Esophagus squamous epithelium (tissue), 5 donors: ENCODE data around the gene SLAMF9. TPM values are rescaled to one million over a fixed set of nuclear protein-coding genes. Genes with fewer than 3 reads are reported as not detected.

Source experiments
- DNase-seq: peaks from one replicate; lab custom pipeline; 2025; lab: John Stamatoyannopoulos, UW
- H3K27ac ChIP-seq, 4 donors: fragments of 200-600 bp; sonication (generic); one replicate each; pipeline ENCODE4 v1.5.1; 2016 to 2019; ENCODE audit warnings: mild to moderate bottlenecking in 1 of 4
- H3K27me3 ChIP-seq, 4 donors: fragments of 200-600 bp; sonication (generic); 1 replicate in 3 of 4; 2 replicates in 1 of 4; pipeline versions ENCODE4 v1.5.1 to v1.6.0; 2017 to 2021; ENCODE audit warnings: antibody characterized with exemption in 1 of 4
- H3K36me3 ChIP-seq, 3 donors: fragments of 200-600 bp; sonication (generic); one replicate each; pipeline ENCODE4 v1.5.1; 2016 to 2019
- H3K4me1 ChIP-seq, 3 donors: fragments of 200-600 bp; sonication (generic); one replicate each; pipeline ENCODE4 v1.5.1; 2017 to 2019
- H3K4me3 ChIP-seq, 4 donors: fragments of 200-600 bp; sonication (generic); 1 replicate in 3 of 4; 2 replicates in 1 of 4; pipeline ENCODE4 v1.5.1; 2016 to 2019; ENCODE audit warnings: mild to moderate bottlenecking in 2 of 4, moderate library complexity in 1 of 4
- H3K9me3 ChIP-seq, 3 donors: fragments of 200-600 bp; sonication (generic); one replicate each; pipeline ENCODE4 v1.5.1; 2016 to 2019
- CTCF ChIP-seq, 6 experiments: fragments of 450-650 bp in 4 of 6; fragments of 200-600 bp in 2 of 6; sonication (generic) in 2 of 6; IDR thresholded peaks; one replicate each; pipeline ENCODE4 v1.5.1; 2016 to 2019; ENCODE audit warnings: antibody characterized with exemption in 6 of 6, mild to moderate bottlenecking in 4 of 6, moderate library complexity in 4 of 6
- POLR2A ChIP-seq, 4 donors: fragments of 450-650 bp; IDR thresholded peaks; one replicate each; pipeline ENCODE4 v1.6.1; 2017; ENCODE audit warnings: antibody characterized with exemption in 4 of 4, mild to moderate bottlenecking in 4 of 4, moderate library complexity in 3 of 4
- WGBS, 2 donors: methylation state at CpG; one replicate each; pipeline ENCODE4 v1.1.5; 2018; 5-methylcytosine and 5-hydroxymethylcytosine counted together
- intact Hi-C: fragments of 100-400 bp; cut with DNase I; formaldehyde crosslinking; loops from one replicate; pipeline ENCODE4 v1.15.0; 2022
- total RNA-seq, 4 donors: library from RNA; depleted of rRNA; stranded (reverse); fragments of >200 nt; gene quantifications; one replicate each; pipeline ENCODE4 v1.1.0, GENCODE V29; 2016
- donor health status: DM: yes; HTN: yes; CAD: no.

Gene SLAMF9
- total RNA-seq, 4 donors from 2014 or later, result 0.92 to 0.99 TPM; not detected in 2

DNA sequence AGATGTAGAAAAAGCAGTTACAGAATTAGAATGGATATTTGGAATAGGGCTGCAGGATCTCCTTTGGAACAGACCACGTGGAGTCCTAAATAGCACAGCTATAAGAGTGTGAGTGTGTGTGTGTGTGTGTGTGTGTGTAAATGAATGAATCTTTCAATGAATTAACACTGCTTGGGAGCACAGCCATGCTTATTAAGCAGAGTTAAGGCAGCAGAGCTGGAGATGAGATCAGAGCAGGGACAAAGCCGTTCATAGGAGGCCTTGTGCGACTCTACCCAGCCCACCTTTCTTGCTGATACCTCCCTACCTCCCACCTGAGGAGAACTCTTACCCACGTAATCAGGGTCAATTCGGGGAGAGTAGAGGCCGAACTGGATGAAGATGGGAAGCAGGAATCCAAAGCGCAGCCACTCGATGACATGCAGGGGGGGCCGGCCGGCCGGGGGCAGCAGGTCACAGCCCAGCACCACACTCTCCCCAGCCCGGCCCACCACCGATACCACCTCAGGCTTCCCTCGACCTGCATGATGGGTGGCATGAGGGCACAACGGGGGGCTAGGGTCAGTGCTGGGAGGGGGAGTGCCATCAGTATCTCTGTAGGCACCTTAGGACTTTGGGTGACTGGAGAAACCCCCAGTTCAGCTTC is 11.3 kb downstream of the SLAMF9 start:
- TF ChIP-seq POLR2A (IDR thresholded peaks at IDR 0.05) (no peak), CTCF (IDR thresholded peaks at IDR 0.05) (no peak)
- no peaks in the 10 kb centered on the region for H3K9me3 ChIP-seq
- no peak overlapping the region for H3K4me3 ChIP-seq
- peaks cover 0 to 46% (median 0%) of the 10 kb centered on the region in 4 donors for H3K27me3 ChIP-seq
- peaks cover 21 to 98% (median 42%) of the 10 kb centered on the region in 3 donors for H3K4me1 ChIP-seq
- H3K36me3 ChIP-seq, result no peaks in the 10 kb centered on the region
- WGBS, 2 donors, result 65 to 74% methylated on average over 4 to 13 of the region's 15 CpGs
- intact Hi-C loops, result no loop called here
- peak overlapping the region in 2 of 4 donors; percentile 84 to 90 for H3K27ac ChIP-seq
- DNase-seq, result no peak

DNA sequence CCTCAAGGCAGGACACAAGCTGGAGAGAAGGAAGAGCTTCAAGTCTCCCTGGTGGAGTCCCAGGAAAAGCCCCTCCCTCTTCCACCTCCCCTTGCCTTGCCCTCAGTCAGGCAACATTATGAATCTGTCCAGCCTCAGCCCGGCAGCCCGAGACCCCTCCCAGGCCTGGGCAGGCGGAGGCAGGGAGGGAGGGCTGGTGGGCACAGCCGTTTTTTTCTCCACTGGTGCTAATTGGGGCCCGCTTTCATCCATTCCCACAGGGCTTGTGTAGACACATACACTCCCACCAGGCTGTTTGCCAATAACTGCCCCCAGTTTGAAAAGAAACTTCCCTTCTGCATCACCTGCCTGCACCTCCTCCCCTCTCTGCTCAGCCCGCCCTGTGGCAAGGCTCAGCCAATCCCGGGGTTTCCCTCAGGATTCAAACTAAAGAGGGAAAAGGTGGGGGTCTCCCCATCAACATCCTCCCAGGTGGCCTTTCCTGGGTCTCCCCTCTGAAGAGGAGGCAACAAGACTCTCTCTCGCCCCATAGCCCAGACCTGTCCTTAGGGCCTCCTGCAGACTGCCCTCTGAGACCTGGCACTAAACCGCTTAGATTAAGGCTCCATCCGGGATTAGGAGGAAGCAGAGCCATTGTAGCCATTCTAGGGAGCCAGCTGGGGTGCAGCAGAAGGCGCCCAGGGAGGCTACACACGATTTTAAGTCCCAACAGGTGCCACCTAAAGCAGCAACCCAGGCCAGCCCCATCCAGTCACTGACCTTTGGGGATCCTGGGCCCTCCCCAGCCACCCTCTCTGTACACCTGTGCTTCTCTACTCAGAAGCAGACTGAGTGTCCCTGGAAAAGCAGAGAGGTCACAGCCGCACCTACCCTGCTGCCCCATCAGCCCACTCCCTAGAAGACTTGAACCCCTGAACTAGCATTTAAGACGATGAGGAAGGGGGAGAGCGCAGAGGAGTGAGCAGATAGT is 12.2 kb downstream of the SLAMF9 start:
- TF ChIP-seq CTCF (IDR thresholded peaks at IDR 0.05), result no peak
- no peak for TF ChIP-seq POLR2A (IDR thresholded peaks at IDR 0.05)
- peaks cover 26 to 100% (median 48%) of the 10 kb centered on the region in 3 donors for H3K4me1 ChIP-seq
- DNase-seq, result no peak
- peak overlapping the region in 1 of 4 donors; percentile 19 for H3K27ac ChIP-seq
- H3K27me3 ChIP-seq, result peaks cover 0 to 52% (median 0%) of the 10 kb centered on the region in 4 donors
- intact Hi-C loops, result no loop called here
- H3K9me3 ChIP-seq, result no peaks in the 10 kb centered on the region
- H3K36me3 ChIP-seq, result no peaks in the 10 kb centered on the region
- WGBS, 2 donors, result 51 to 73% methylated on average over 2 to 6 of the region's 15 CpGs
- H3K4me3 ChIP-seq, result no peak overlapping the region

GRCh38 chr1:159941141-159941540 is 12.9 kb downstream of the SLAMF9 start:
- Histone ChIP-seq H3K4me1 (peaks cover 34 to 100% (median 51%) of the 10 kb centered on the region in 3 donors), H3K36me3 (no peaks in the 10 kb centered on the region), H3K27me3 (peaks cover 0 to 54% (median 0%) of the 10 kb centered on the region in 4 donors), H3K27ac (peak overlapping the region in 1 of 4 donors; percentile 19), H3K9me3 (no peaks in the 10 kb centered on the region), H3K4me3 (no peak overlapping the region)
- no peak for DNase-seq
- TF ChIP-seq POLR2A (IDR thresholded peaks at IDR 0.05) (no peak), CTCF (IDR thresholded peaks at IDR 0.05) (no peak)
- WGBS, 2 donors, result 100% methylated on average over 1 of the region's 5 CpGs; no CpG with 5 or more reads in 1 of the 2 donors
- intact Hi-C loops, result no loop called here

- intact Hi-C loops, result no loop called here
- no peak for TF ChIP-seq CTCF (IDR thresholded peaks at IDR 0.05)
- TF ChIP-seq POLR2A (IDR thresholded peaks at IDR 0.05), result no peak
- Histone ChIP-seq H3K36me3 (peaks cover 0 to 4% (median 0%) of the 10 kb centered on the region in 3 donors), H3K27me3 (peaks cover 0 to 49% (median 0%) of the 10 kb centered on the region in 4 donors), H3K4me1 (peaks cover 29 to 94% (median 48%) of the 10 kb centered on the region in 3 donors), H3K27ac (peak overlapping the region; percentile 25 to 68 (median 54)), H3K9me3 (no peaks in the 10 kb centered on the region), H3K4me3 (no peak overlapping the region)
- 53 to 61% methylated on average over 8 to 9 of the region's 11 CpGs for WGBS, 2 donors
- DNase-seq, result no peak
Observed at GRCh38 chr1:159940006-159940620, 13.9 kb downstream of the SLAMF9 start.
